Thyroid gland (tissue), 4 donors: ENCODE results near the gene RIC1. TPM values are rescaled to one million over a fixed set of nuclear protein-coding genes. Genes with fewer than 3 reads are reported as not detected.

Experiments
- DNase-seq, 2 donors: peaks; one replicate each; pipeline ENCODE4 v3.0.0-alpha.2; 2019
- H3K27ac ChIP-seq, 3 donors: fragments of 200-600 bp; sonication (generic); 1 replicate in 2 of 3; 2 replicates in 1 of 3; pipeline ENCODE4 v1.5.1; 2016 to 2019; ENCODE audit warnings: mild to moderate bottlenecking in 1 of 3, moderate library complexity in 1 of 3
- H3K27me3 ChIP-seq: fragments of 200-600 bp; sonication (generic); one replicate; pipeline ENCODE4 v1.5.1; 2019
- H3K36me3 ChIP-seq, 2 donors: fragments of 200-600 bp; sonication (generic); one replicate each; pipeline ENCODE4 v1.5.1; 2016 to 2019
- H3K4me1 ChIP-seq, 2 donors: fragments of 200-600 bp; sonication (generic); one replicate each; pipeline ENCODE4 v1.5.1; 2017 to 2019
- H3K4me3 ChIP-seq, 3 donors: fragments of 200-600 bp; sonication (generic); replicated peaks in 1 of 3; 1 replicate in 2 of 3; 2 replicates in 1 of 3; pipeline ENCODE4 v1.5.1; 2016; ENCODE audit warnings: mild to moderate bottlenecking in 1 of 3
- H3K9me3 ChIP-seq: fragments of 200-600 bp; sonication (generic); one replicate; pipeline ENCODE4 v1.5.1; 2017
- POLR2A ChIP-seq, 2 donors: fragments of 450-650 bp; IDR thresholded peaks; one replicate each; pipeline ENCODE4 v1.6.1; 2017; ENCODE audit warnings: antibody characterized with exemption in 2 of 2, mild to moderate bottlenecking in 2 of 2, moderate library complexity in 1 of 2
- WGBS, 2 donors: methylation state at CpG; one replicate each; pipeline ENCODE4 v1.1.5; 2017; 5-methylcytosine and 5-hydroxymethylcytosine counted together
- intact Hi-C: fragments of 100-400 bp; cut with DNase I; formaldehyde crosslinking; loops from one replicate; pipeline ENCODE4 v1.15.1; 2023
- total RNA-seq, 4 donors: library from RNA; depleted of rRNA; stranded (reverse); fragments of >200 nt; gene quantifications; one replicate each; pipeline ENCODE4 v1.2.3, GENCODE V29; 2016
- TF ChIP-seq, protein P1 (sequence below), 6 experiments: fragments of 200-600 bp in 3 of 6; fragments of 450-650 bp in 3 of 6; sonication (generic) in 3 of 6; IDR thresholded peaks; one replicate each; pipeline ENCODE4 v1.5.1; 2016 to 2019; ENCODE audit warnings: antibody characterized with exemption in 6 of 6, mild to moderate bottlenecking in 2 of 6, inconsistent platforms in 1 of 6, moderate library complexity in 1 of 6

Gene RIC1
- total RNA-seq, 4 donors from 2014 or later = 42.7 to 56.1 (median 44.9) TPM

DNA sequence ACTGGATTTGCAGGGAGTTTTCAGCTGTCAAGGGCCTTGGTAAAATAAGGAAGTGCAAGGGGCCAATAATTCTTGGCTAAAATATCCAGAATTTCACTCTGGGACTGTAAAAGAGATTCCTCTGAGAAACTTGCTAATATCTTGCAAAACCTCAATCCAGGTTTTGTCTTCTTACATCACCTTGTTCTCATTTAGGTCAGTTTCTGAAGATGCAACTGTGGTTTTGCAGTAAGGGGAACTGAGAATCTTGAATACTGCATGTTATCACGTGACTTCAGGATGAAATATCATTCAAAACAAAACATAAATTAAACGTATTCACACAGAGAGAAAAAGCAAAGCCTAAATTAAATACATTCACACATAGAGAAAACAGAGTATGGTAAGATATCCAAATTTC lies 35.0 kb upstream of the RIC1 start:
- no peak for DNase-seq
- Histone ChIP-seq H3K36me3 (no peaks in the 10 kb centered on the region), H3K27ac (no peak overlapping the region), H3K4me3 (no peak overlapping the region), H3K9me3 (no peaks in the 10 kb centered on the region), H3K4me1 (no peaks in the 10 kb centered on the region), H3K27me3 (no peaks in the 10 kb centered on the region)
- WGBS, 2 donors = 85 to 89% methylated on average over 2 of the region's 2 CpGs
- intact Hi-C loops = loop anchor here (5.0 to 10.0 kb wide), 3 partner anchors 159 to 819 kb away; partner anchors contain the start of genes INSL6 and PLGRKT
- no peak for TF ChIP-seq POLR2A (IDR thresholded peaks at IDR 0.05)
- TF ChIP-seq, protein P1, sequence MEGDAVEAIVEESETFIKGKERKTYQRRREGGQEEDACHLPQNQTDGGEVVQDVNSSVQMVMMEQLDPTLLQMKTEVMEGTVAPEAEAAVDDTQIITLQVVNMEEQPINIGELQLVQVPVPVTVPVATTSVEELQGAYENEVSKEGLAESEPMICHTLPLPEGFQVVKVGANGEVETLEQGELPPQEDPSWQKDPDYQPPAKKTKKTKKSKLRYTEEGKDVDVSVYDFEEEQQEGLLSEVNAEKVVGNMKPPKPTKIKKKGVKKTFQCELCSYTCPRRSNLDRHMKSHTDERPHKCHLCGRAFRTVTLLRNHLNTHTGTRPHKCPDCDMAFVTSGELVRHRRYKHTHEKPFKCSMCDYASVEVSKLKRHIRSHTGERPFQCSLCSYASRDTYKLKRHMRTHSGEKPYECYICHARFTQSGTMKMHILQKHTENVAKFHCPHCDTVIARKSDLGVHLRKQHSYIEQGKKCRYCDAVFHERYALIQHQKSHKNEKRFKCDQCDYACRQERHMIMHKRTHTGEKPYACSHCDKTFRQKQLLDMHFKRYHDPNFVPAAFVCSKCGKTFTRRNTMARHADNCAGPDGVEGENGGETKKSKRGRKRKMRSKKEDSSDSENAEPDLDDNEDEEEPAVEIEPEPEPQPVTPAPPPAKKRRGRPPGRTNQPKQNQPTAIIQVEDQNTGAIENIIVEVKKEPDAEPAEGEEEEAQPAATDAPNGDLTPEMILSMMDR (IDR thresholded peaks at IDR 0.05) = no peak

DNA sequence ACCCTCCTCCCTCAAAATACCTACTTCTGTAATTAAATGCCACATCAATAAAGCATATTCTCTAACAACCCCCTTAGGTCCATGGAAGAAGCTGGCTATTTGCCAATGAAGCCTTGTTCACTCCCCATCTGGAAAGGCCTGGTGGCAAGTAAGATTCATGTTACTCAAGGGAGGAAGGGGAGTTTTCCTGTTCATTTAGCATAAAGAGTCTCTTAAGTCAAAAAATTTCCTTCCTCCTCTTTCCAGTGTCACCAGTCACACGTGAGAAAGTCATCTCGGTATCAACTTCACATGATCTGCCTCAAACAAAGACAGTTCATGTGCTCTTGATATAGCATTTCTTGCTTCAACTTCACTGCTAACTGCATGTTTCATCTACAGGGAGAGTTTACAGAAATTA lies 32.7 kb upstream of the RIC1 start:
- no peak for TF ChIP-seq POLR2A (IDR thresholded peaks at IDR 0.05)
- TF ChIP-seq, protein P1 (IDR thresholded peaks at IDR 0.05) = no peak
- peaks cover 0 to 4% of the 10 kb centered on the region in 2 donors for H3K4me1 ChIP-seq
- 39 to 51% methylated on average over 2 of the region's 2 CpGs for WGBS, 2 donors
- intact Hi-C loops = loop anchor here (10.0 kb wide), 2 partner anchors 161 to 821 kb away; partner anchors contain the start of gene PLGRKT
- no peak overlapping the region for H3K27ac ChIP-seq
- H3K4me3 ChIP-seq = no peak overlapping the region
- H3K36me3 ChIP-seq = no peaks in the 10 kb centered on the region
- no peak for DNase-seq
- H3K27me3 ChIP-seq = no peaks in the 10 kb centered on the region
- no peaks in the 10 kb centered on the region for H3K9me3 ChIP-seq

DNA sequence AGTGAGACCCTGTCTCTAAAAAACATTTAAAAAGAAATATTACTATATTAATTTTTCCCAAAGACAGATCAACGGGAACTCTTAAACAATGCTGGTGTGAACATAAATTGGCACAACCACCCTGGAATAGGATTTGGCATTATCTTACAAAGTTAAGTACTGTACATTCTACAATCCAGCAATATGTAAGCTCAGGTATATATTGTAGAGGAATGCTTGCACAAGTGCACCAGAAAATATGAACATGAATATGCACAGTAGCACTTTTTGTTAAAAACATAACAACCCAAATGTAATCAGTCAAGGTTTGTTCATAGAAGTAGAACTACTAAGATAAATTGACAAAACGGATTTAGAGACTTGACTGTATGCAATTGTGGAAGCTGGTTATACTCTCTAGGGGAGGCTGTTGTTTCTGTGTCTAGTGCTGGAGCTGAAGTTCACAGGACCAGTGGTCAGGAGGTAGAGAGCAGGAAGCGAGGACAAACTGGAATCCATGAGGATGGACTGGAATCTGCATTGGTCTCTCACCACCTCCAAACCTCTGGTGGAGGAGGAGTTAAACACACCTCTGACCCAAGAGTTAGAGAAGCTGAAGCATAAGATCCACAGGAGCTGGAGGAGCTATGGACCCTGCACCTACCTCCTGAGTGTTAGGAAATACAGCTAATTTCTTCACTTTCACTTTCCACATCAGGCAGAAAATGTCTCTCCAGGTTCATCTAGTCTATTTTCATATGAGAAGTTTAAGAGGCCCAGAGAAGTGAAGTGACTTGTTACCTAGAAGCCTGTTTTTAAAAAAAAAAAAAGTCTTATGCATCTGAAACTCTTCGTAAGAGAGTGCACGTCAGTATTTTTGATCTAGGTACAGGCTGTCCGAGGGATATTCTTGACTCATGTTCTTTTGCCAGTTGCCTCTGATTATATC lies 20.3 kb upstream of the RIC1 start:
- H3K4me1 ChIP-seq = peaks cover 32 to 37% of the 10 kb centered on the region in 2 donors
- no peaks in the 10 kb centered on the region for H3K27me3 ChIP-seq
- DNase-seq = peak in 1 of 2 donors; percentile 15
- peak overlapping the region; percentile 65 to 84 (median 66) for H3K27ac ChIP-seq
- H3K4me3 ChIP-seq = peak overlapping the region in 2 of 3 donors; percentile 3 to 14
- no peaks in the 10 kb centered on the region for H3K9me3 ChIP-seq
- WGBS, 2 donors = 40 to 41% methylated on average over 6 of the region's 6 CpGs
- TF ChIP-seq POLR2A (IDR thresholded peaks at IDR 0.05) = no peak
- TF ChIP-seq, protein P1 (IDR thresholded peaks at IDR 0.05) = peak in 1 of 6 experiments; percentile 16
- H3K36me3 ChIP-seq = no peaks in the 10 kb centered on the region
- intact Hi-C loops = no loop called here

DNA sequence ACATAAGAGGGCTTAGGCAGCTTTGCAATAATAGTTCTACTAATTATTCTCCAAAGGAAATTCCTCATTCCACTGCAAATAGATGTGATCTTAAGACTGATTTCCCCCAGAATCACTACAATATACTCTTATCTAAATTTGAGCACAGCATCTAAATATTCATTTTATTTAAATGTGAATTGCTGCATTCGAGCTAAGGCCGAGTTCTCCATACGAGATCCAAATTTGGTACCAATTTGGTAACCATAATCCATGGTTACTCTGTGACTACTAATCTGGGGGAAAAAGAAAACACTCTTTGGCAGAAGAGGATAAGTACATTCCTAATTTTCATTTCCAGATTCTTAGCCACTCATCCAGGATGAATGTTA lies 19.7 kb upstream of the RIC1 start:
- Histone ChIP-seq H3K4me1 (peaks cover 32 to 37% of the 10 kb centered on the region in 2 donors), H3K9me3 (no peaks in the 10 kb centered on the region), H3K4me3 (peak overlapping the region in 1 of 3 donors; percentile 14), H3K27me3 (no peaks in the 10 kb centered on the region), H3K36me3 (no peaks in the 10 kb centered on the region), H3K27ac (peak overlapping the region; percentile 65 to 84 (median 66))
- 69 to 74% methylated on average over 3 of the region's 3 CpGs for WGBS, 2 donors
- DNase-seq = no peak
- no peak for TF ChIP-seq POLR2A (IDR thresholded peaks at IDR 0.05)
- TF ChIP-seq, protein P1 (IDR thresholded peaks at IDR 0.05) = no peak
- intact Hi-C loops = no loop called here

DNA sequence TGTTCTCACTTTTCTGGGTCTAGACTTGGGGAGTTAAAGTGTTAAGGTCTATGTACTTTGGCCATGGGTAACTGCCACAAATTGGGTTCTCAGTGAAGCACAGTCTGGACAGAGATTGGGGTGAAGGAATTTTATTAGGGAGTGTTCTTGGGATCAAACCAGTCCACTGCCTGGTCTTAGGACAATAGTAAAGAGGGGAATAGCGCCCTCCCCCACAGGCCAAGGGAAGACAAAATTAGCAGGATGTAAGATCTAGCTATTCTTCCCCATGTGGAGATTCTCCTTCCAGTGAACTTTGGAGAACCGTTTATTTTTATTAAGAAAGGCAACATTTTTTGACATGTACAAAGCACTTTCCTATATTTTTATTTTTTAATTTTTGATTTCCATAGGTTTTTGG lies 18.4 kb upstream of the RIC1 start:
- no peak overlapping the region for H3K4me3 ChIP-seq
- no peaks in the 10 kb centered on the region for H3K27me3 ChIP-seq
- TF ChIP-seq POLR2A (IDR thresholded peaks at IDR 0.05) = no peak
- TF ChIP-seq, protein P1 (IDR thresholded peaks at IDR 0.05) = no peak
- intact Hi-C loops = no loop called here
- peak overlapping the region; percentile 65 to 84 (median 66) for H3K27ac ChIP-seq
- peaks cover 32 to 37% of the 10 kb centered on the region in 2 donors for H3K4me1 ChIP-seq
- H3K36me3 ChIP-seq = no peaks in the 10 kb centered on the region
- DNase-seq = no peak
- H3K9me3 ChIP-seq = no peaks in the 10 kb centered on the region
- WGBS, 2 donors = 71 to 76% methylated on average over 2 of the region's 2 CpGs
